Measurements from ENCODE around the gene OLFM1. TPM values are rescaled to one million over a fixed set of nuclear protein-coding genes. Genes with fewer than 3 reads are reported as not detected.

The OLFM1 gene
- total RNA-seq, 1 experiment from 2014 or later = 3.5 TPM

- TF ChIP-seq MAX (IDR thresholded peaks at IDR 0.05) (no peak), SP1 (IDR thresholded peaks at IDR 0.05; ENCODE audit: low read depth) (no peak), ZBTB33 (IDR thresholded peaks at IDR 0.05; ENCODE audit: extremely low read depth, insufficient replicate concordance, low read length) (no peak)
Observed at GRCh38 chr9:135093911-135094584, 6.6 kb downstream of the OLFM1 start (continued).

GRCh38 chr9:135095470-135096407 is 8.3 kb downstream of the OLFM1 start:
- intact Hi-C loops (cut with micrococcal nuclease) = no loop called here
- no peaks in the 10 kb centered on the region for H3K9me2 ChIP-seq (ENCODE audit: insufficient read depth)
- H3K4me3 ChIP-seq (replicated peaks in 1 of 2; ENCODE audit: low read depth in 1 of 2, low read length in 2 of 2) = no peak overlapping the region
- CTCF ChIA-PET = no interaction called here
- no peaks in the 10 kb centered on the region for H3K4me1 ChIP-seq (ENCODE audit: control insufficient read depth in 1 of 2, insufficient read depth in 2 of 2, low read length in 2 of 2)
- no peaks in the 10 kb centered on the region for H4K20me1 ChIP-seq (ENCODE audit: insufficient read depth)
- POLR2A ChIA-PET = no interaction called here
- H3K27ac ChIP-seq (ENCODE audit: low read depth, low read length) = no peak overlapping the region
- no peaks in the 10 kb centered on the region for H3K36me3 ChIP-seq (ENCODE audit: control insufficient read depth in 1 of 2, insufficient read depth in 2 of 2, low read length in 2 of 2)
- H3K9me3 ChIP-seq (ENCODE audit: control insufficient read depth in 1 of 2, insufficient read depth in 1 of 2, low read depth in 1 of 2, low read length in 2 of 2) = no peaks in the 10 kb centered on the region
- no peak overlapping the region for H2AFZ ChIP-seq (ENCODE audit: low read depth, low read length, poor library complexity, severe bottlenecking)
- no TSS peak for BruUV-seq (replicated peaks)
- RAD21 ChIA-PET (ENCODE audit: low non-redundant PET in 1 of 2, low total read pairs in 2 of 2, uncharacterized antibody in 2 of 2, unreplicated experiment in 2 of 2) = no interaction called here
- H3K4me2 ChIP-seq (ENCODE audit: low read length) = no peak overlapping the region
- H3K9ac ChIP-seq (ENCODE audit: low read length) = no peak overlapping the region
- H3K79me2 ChIP-seq (ENCODE audit: insufficient read depth, low read length) = no peaks in the 10 kb centered on the region
- peaks cover 16% of the 10 kb centered on the region; the same call in 1 of the 2 replicates for H3K27me3 ChIP-seq (ENCODE audit: insufficient read depth, low read length)
- ATAC-seq (no peak), DNase-seq (ENCODE audit: low read depth, low spot score) (no peak)
- no peak for TF ChIP-seq ZNF274 (IDR thresholded peaks at IDR 0.05; ENCODE audit: low read depth, low read length)
- no peak for TF ChIP-seq JUND (IDR thresholded peaks at IDR 0.05)
